ENCODE measurements around the gene PTBP3. TPM values are rescaled to one million over a fixed set of nuclear protein-coding genes. Genes with fewer than 3 reads are reported as not detected.
A peak's percentile ranks its signal among the peaks of the same experiment; 100 is the strongest.

PTBP3 gene
- polyA plus RNA-seq, 1 of the 3 experiments (the other 2 are of a cell fraction): 6.1 TPM

- Histone ChIP-seq H3K4me1 (ENCODE audit: control insufficient read depth in 1 of 2, insufficient read depth in 2 of 2, low read depth in 1 of 2, low read length in 1 of 2) (peaks cover 3 to 12% of the 10 kb centered on the region in 2 experiments; a peak in 3 of 4 replicates), H3K79me2 (ENCODE audit: insufficient read depth) (peaks cover 62% of the 10 kb centered on the region), H3K27me3 (ENCODE audit: insufficient read depth) (no peaks in the 10 kb centered on the region), H3K9me2 (no peaks in the 10 kb centered on the region), H4K20me1 (ENCODE audit: insufficient read depth) (no peaks in the 10 kb centered on the region), H2AFZ (ENCODE audit: low read depth) (peak within 1 kb of the TSS; percentile 95), H3K9me3 (no peaks in the 10 kb centered on the region), H3F3A (replicated peaks; ENCODE audit: insufficient read depth) (peaks cover 8% of the 10 kb centered on the region), H3K9ac (peak within 1 kb of the TSS; percentile 93), H3K36me3 (replicated peaks in 1 of 2; ENCODE audit: control insufficient read depth in 1 of 2, insufficient read depth in 2 of 2, low read length in 1 of 2) (peaks cover 0 to 7% of the 10 kb centered on the region in 2 experiments), H3K4me3 (ENCODE audit: low read depth in 2 of 2, low read length in 1 of 2) (peak within 1 kb of the TSS; percentile 73 to 94), H3K27ac (ENCODE audit: low read depth in 2 of 2, low read length in 1 of 2) (peak within 1 kb of the TSS; percentile 98), H3K4me2 (peak within 1 kb of the TSS; percentile 95)
- no peak for DNase-seq
- TF ChIP-seq, protein P1, sequence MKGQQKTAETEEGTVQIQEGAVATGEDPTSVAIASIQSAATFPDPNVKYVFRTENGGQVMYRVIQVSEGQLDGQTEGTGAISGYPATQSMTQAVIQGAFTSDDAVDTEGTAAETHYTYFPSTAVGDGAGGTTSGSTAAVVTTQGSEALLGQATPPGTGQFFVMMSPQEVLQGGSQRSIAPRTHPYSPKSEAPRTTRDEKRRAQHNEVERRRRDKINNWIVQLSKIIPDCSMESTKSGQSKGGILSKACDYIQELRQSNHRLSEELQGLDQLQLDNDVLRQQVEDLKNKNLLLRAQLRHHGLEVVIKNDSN (IDR thresholded peaks at IDR 0.05; ENCODE audit: borderline replicate concordance, low read depth): no peak
- TF ChIP-seq TAF1 (IDR thresholded peaks at IDR 0.05; ENCODE audit: borderline replicate concordance, low read depth, low read length): no peak
- TF ChIP-seq RCOR1 (IDR thresholded peaks at IDR 0.05; ENCODE audit: low read length): no peak
- TF ChIP-seq NFIC (IDR thresholded peaks at IDR 0.05; ENCODE audit: borderline replicate concordance): no peak
- 0 out of 2 replicates have a peak, but pooled peaks have one; percentile 33 for TF ChIP-seq RXRA (IDR thresholded peaks at IDR 0.05; ENCODE audit: borderline replicate concordance, low read depth)
- TF ChIP-seq GATA2 (CRISPR knock-in tag; IDR thresholded peaks at IDR 0.05): no peak
- TF ChIP-seq MXI1 (IDR thresholded peaks at IDR 0.05; ENCODE audit: low read depth, low read length): peak; percentile 56; the same call in 1 of the 2 replicates
- 2% methylated on average over 16 of the region's 43 CpGs for WGBS (ENCODE audit: low lambda C conversion rate)
- ChIA-PET POLR2A (interaction anchor here (0.7 to 1.4 kb wide), 7 partner anchors 14 to 632 kb away, joined by 3 to 7 read pairs (median 4); partner anchors contain the start of genes INIP, KIAA1958, PTBP3 and ZNF883), CTCF (interaction anchor here (1.2 to 1.8 kb wide), 4 partner anchors 13 to 439 kb away, joined by 3 to 8 read pairs (median 5); partner anchors contain the start of gene PTBP3)
Observed at GRCh38 chr9:112380102-112380824, 46.8 kb upstream of the PTBP3 start, which contains the start of gene HSDL2. TSS of gene HSDL2 (plus strand) at chr9:112380108. CDS start at chr9:112380164, 56 bp downstream.

DNA sequence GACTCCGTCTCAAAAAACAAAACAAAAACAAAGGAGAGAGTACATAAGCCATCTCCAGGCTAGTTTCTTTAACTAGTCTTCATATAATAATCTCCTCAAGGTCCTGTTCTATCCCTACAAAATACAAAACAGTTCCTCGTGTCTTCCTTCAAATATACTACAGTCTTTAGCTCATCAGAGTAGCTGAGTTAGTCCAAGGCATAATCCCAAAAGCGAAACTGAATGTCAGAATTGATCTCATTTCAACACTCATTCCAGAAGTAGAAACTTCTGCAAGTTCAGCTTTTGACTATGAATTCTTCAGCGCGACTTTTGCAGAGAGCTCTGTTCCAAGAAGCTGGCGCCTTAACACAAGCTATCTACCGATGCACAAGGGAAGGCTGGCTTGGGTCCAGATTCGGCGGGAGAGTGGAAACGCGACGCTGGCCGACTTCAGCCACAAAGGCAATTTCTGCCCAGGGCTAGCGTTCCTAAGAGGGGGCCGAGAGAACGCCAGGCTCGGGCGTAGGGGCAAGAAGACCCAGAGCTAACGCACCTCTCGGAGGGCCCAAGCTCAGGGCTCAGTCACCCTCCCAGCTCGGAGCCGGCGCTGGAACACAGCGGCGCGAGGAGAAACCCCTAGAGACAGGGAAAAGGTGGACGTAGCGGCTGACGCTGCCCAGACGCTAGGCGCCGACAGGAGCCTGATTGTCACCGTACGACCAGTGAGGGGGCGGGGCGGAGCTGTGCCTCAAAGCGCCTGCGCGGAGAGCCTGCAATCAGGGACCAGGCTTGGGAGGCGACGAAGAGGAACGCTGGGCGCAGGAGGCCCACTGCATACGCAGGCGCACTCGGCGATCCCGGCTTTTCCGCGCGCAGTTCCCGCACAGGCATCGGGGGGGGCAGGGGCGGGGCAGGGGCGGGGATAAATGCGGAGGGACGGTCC lies 46.0 kb upstream of the PTBP3 start:
- peak overlapping the region; percentile 95 for H3K4me2 ChIP-seq
- DNase-seq: peak; percentile 98
- H3K36me3 ChIP-seq (replicated peaks in 1 of 2; ENCODE audit: control insufficient read depth in 1 of 2, insufficient read depth in 2 of 2, low read length in 1 of 2): peaks cover 0 to 6% of the 10 kb centered on the region in 2 experiments
- peak overlapping the region; percentile 93 for H3K9ac ChIP-seq
- peak overlapping the region; percentile 98 for H3K27ac ChIP-seq (ENCODE audit: low read depth in 2 of 2, low read length in 1 of 2)
- CTCF ChIA-PET: interaction anchor here (0.9 to 1.8 kb wide), 6 partner anchors 10 to 441 kb away, joined by 3 to 8 read pairs (median 5); partner anchors contain the start of gene PTBP3
- no peaks in the 10 kb centered on the region for H3K27me3 ChIP-seq (ENCODE audit: insufficient read depth)
- peaks cover 8% of the 10 kb centered on the region for H3F3A ChIP-seq (replicated peaks; ENCODE audit: insufficient read depth)
- H3K9me2 ChIP-seq: no peaks in the 10 kb centered on the region
- WGBS (ENCODE audit: low lambda C conversion rate): under 1% methylated on average over 40 of the region's 57 CpGs
- H3K4me3 ChIP-seq (ENCODE audit: low read depth in 2 of 2, low read length in 1 of 2): peak overlapping the region; percentile 73 to 94
- H3K4me1 ChIP-seq (ENCODE audit: control insufficient read depth in 1 of 2, insufficient read depth in 2 of 2, low read depth in 1 of 2, low read length in 1 of 2): peaks cover 3 to 12% of the 10 kb centered on the region in 2 experiments; a peak in 3 of 4 replicates
- POLR2A ChIA-PET: interaction anchor here (0.7 to 1.4 kb wide), 7 partner anchors 13 to 633 kb away, joined by 3 to 7 read pairs (median 4); partner anchors contain the start of genes INIP, KIAA1958, PTBP3 and ZNF883
- no peaks in the 10 kb centered on the region for H3K9me3 ChIP-seq
- peak overlapping the region; percentile 95 for H2AFZ ChIP-seq (ENCODE audit: low read depth)
- peaks cover 53% of the 10 kb centered on the region for H3K79me2 ChIP-seq (ENCODE audit: insufficient read depth)
- H4K20me1 ChIP-seq (ENCODE audit: insufficient read depth): no peaks in the 10 kb centered on the region
- peak; percentile 50 for TF ChIP-seq RAD21 (IDR thresholded peaks at IDR 0.05; ENCODE audit: low read length)
- peak; percentile 79 for TF ChIP-seq TAF1 (IDR thresholded peaks at IDR 0.05; ENCODE audit: borderline replicate concordance, low read depth, low read length)
- no peak for TF ChIP-seq RCOR1 (IDR thresholded peaks at IDR 0.05; ENCODE audit: low read length)
- TF ChIP-seq FOXM1 (IDR thresholded peaks at IDR 0.05; ENCODE audit: low read depth): no peak
- TF ChIP-seq FOSL2 (IDR thresholded peaks at IDR 0.05; ENCODE audit: borderline replicate concordance, low read depth): no peak
- no peak for TF ChIP-seq ELF1 (IDR thresholded peaks at IDR 0.05)
- TF ChIP-seq, protein P2, sequence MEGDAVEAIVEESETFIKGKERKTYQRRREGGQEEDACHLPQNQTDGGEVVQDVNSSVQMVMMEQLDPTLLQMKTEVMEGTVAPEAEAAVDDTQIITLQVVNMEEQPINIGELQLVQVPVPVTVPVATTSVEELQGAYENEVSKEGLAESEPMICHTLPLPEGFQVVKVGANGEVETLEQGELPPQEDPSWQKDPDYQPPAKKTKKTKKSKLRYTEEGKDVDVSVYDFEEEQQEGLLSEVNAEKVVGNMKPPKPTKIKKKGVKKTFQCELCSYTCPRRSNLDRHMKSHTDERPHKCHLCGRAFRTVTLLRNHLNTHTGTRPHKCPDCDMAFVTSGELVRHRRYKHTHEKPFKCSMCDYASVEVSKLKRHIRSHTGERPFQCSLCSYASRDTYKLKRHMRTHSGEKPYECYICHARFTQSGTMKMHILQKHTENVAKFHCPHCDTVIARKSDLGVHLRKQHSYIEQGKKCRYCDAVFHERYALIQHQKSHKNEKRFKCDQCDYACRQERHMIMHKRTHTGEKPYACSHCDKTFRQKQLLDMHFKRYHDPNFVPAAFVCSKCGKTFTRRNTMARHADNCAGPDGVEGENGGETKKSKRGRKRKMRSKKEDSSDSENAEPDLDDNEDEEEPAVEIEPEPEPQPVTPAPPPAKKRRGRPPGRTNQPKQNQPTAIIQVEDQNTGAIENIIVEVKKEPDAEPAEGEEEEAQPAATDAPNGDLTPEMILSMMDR (IDR thresholded peaks at IDR 0.05): no peak
- TF ChIP-seq, protein P3, sequence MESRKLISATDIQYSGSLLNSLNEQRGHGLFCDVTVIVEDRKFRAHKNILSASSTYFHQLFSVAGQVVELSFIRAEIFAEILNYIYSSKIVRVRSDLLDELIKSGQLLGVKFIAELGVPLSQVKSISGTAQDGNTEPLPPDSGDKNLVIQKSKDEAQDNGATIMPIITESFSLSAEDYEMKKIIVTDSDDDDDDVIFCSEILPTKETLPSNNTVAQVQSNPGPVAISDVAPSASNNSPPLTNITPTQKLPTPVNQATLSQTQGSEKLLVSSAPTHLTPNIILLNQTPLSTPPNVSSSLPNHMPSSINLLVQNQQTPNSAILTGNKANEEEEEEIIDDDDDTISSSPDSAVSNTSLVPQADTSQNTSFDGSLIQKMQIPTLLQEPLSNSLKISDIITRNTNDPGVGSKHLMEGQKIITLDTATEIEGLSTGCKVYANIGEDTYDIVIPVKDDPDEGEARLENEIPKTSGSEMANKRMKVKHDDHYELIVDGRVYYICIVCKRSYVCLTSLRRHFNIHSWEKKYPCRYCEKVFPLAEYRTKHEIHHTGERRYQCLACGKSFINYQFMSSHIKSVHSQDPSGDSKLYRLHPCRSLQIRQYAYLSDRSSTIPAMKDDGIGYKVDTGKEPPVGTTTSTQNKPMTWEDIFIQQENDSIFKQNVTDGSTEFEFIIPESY (IDR thresholded peaks at IDR 0.05; ENCODE audit: borderline replicate concordance, low read depth): no peak
- TF ChIP-seq RXRA (IDR thresholded peaks at IDR 0.05; ENCODE audit: borderline replicate concordance, low read depth): no peak
- no peak for TF ChIP-seq TEAD4 (IDR thresholded peaks at IDR 0.05; ENCODE audit: borderline replicate concordance, insufficient read depth)
- TF ChIP-seq USF2 (IDR thresholded peaks at IDR 0.05; ENCODE audit: borderline replicate concordance, low read depth, low read length): no peak
- peak; percentile 83 for TF ChIP-seq NFIC (IDR thresholded peaks at IDR 0.05; ENCODE audit: borderline replicate concordance)
- no peak for TF ChIP-seq EZH2phosphoT487 (IDR thresholded peaks at IDR 0.05; ENCODE audit: borderline replicate concordance, low read depth)
